Mesothelial cell of epicardium (in vitro differentiated cells): ENCODE results near the gene SLC8A1. TPM values are rescaled to one million over a fixed set of nuclear protein-coding genes. Genes with fewer than 3 reads are reported as not detected.

Experiments
- DNase-seq, 2 experiments: peaks; one replicate each; pipeline ENCODE4 v3.0.0; 2021; ENCODE audit warnings: low spot score in 2 of 2; ENCODE audit not compliant: unreplicated experiment in 2 of 2
- H3K27ac Mint-ChIP-seq: 2 replicates; pipeline ENCODE4 v1.8.0; 2021; ENCODE audit warnings: mixed read lengths
- H3K27me3 Mint-ChIP-seq: 2 replicates; pipeline ENCODE4 v1.8.0; 2021; ENCODE audit warnings: low read depth, mixed read lengths
- H3K36me3 Mint-ChIP-seq: 2 replicates; pipeline ENCODE4 v1.8.0; 2021; ENCODE audit warnings: mixed read lengths
- H3K4me1 Mint-ChIP-seq: 2 replicates; pipeline ENCODE4 v1.8.0; 2021; ENCODE audit warnings: mixed read lengths
- H3K4me3 Mint-ChIP-seq: 2 replicates; pipeline ENCODE4 v1.8.0; 2021; ENCODE audit warnings: mild to moderate bottlenecking, moderate library complexity, mixed read lengths
- H3K9me3 Mint-ChIP-seq: 2 replicates; pipeline ENCODE4 v1.8.0; 2021; ENCODE audit warnings: mixed read lengths
- total RNA-seq: library from RNA; stranded (reverse); gene quantifications from 3 replicates; pipeline ENCODE4 v1.2.1, GENCODE V29; 2021
- TF ChIP-seq, protein P1 (sequence below): fragments of 200-600 bp; sonication (generic); IDR thresholded peaks from one replicate; pipeline ENCODE4 v1.5.0; 2021; ENCODE audit warnings: antibody characterized with exemption; ENCODE audit not compliant: unreplicated experiment

The SLC8A1 gene
- total RNA-seq, 1 donor from 2014 or later: 29.6 TPM

- H3K27me3 Mint-ChIP-seq: no peaks in the 10 kb centered on the region
- H3K4me3 Mint-ChIP-seq: no peak overlapping the region
- peaks cover 4% of the 10 kb centered on the region for H3K4me1 Mint-ChIP-seq
- no peaks in the 10 kb centered on the region for H3K36me3 Mint-ChIP-seq
- DNase-seq: no peak
- H3K9me3 Mint-ChIP-seq: peaks cover 7% of the 10 kb centered on the region
- no peak overlapping the region for H3K27ac Mint-ChIP-seq
- TF ChIP-seq, protein P1, sequence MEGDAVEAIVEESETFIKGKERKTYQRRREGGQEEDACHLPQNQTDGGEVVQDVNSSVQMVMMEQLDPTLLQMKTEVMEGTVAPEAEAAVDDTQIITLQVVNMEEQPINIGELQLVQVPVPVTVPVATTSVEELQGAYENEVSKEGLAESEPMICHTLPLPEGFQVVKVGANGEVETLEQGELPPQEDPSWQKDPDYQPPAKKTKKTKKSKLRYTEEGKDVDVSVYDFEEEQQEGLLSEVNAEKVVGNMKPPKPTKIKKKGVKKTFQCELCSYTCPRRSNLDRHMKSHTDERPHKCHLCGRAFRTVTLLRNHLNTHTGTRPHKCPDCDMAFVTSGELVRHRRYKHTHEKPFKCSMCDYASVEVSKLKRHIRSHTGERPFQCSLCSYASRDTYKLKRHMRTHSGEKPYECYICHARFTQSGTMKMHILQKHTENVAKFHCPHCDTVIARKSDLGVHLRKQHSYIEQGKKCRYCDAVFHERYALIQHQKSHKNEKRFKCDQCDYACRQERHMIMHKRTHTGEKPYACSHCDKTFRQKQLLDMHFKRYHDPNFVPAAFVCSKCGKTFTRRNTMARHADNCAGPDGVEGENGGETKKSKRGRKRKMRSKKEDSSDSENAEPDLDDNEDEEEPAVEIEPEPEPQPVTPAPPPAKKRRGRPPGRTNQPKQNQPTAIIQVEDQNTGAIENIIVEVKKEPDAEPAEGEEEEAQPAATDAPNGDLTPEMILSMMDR: no peak
These were observed 12.4 kb downstream of the SLC8A1 start for GRCh38 chr2:40439473-40439872.

GRCh38 chr2:40436093-40436475, 15.8 kb downstream of the SLC8A1 start:
- H3K27me3 Mint-ChIP-seq: no peaks in the 10 kb centered on the region
- no peak for DNase-seq
- peaks cover 1% of the 10 kb centered on the region for H3K9me3 Mint-ChIP-seq
- H3K27ac Mint-ChIP-seq: no peak overlapping the region
- no peak overlapping the region for H3K4me3 Mint-ChIP-seq
- H3K4me1 Mint-ChIP-seq: peaks cover 5% of the 10 kb centered on the region
- TF ChIP-seq, protein P1: no peak
- H3K36me3 Mint-ChIP-seq: no peaks in the 10 kb centered on the region

GRCh38 chr2:40435426-40436092, 16.3 kb downstream of the SLC8A1 start:
- no peak overlapping the region for H3K4me3 Mint-ChIP-seq
- no peaks in the 10 kb centered on the region for H3K36me3 Mint-ChIP-seq
- H3K4me1 Mint-ChIP-seq: peaks cover 5% of the 10 kb centered on the region
- no peaks in the 10 kb centered on the region for H3K9me3 Mint-ChIP-seq
- no peak overlapping the region for H3K27ac Mint-ChIP-seq
- H3K27me3 Mint-ChIP-seq: no peaks in the 10 kb centered on the region
- TF ChIP-seq, protein P1: no peak
- no peak for DNase-seq

- TF ChIP-seq, protein P1: no peak
- Mint-ChIP-seq H3K9me3 (no peaks in the 10 kb centered on the region), H3K27ac (no peak overlapping the region), H3K36me3 (peaks cover 2% of the 10 kb centered on the region), H3K27me3 (no peaks in the 10 kb centered on the region), H3K4me3 (no peak overlapping the region), H3K4me1 (peaks cover 5% of the 10 kb centered on the region)
- no peak for DNase-seq
These were observed 17.1 kb downstream of the SLC8A1 start for GRCh38 chr2:40434731-40435271.

- TF ChIP-seq, protein P1: no peak
- H3K4me1 Mint-ChIP-seq: peaks cover 3% of the 10 kb centered on the region
- no peaks in the 10 kb centered on the region for H3K27me3 Mint-ChIP-seq
- no peak for DNase-seq
- H3K4me3 Mint-ChIP-seq: no peak overlapping the region
- H3K36me3 Mint-ChIP-seq: peaks cover 2% of the 10 kb centered on the region
- H3K27ac Mint-ChIP-seq: no peak overlapping the region
- no peaks in the 10 kb centered on the region for H3K9me3 Mint-ChIP-seq
These were observed 18.2 kb downstream of the SLC8A1 start for GRCh38 chr2:40433736-40434135.
